Jurkat, Clone E6-1 (cell line): Measurements from ENCODE around the gene BSPRY.

Experiments
- DNase-seq: peaks from one replicate; pipeline ENCODE4 v3.0.0-alpha.2; 2011; ENCODE audit warnings: low read depth, low spot score
- H3K4me3 ChIP-seq: 2 replicates; pipeline ENCODE4 v1.5.1; 2011; ENCODE audit warnings: mild to moderate bottlenecking, low read length, control low read depth, moderate library complexity

BSPRY gene

DNA sequence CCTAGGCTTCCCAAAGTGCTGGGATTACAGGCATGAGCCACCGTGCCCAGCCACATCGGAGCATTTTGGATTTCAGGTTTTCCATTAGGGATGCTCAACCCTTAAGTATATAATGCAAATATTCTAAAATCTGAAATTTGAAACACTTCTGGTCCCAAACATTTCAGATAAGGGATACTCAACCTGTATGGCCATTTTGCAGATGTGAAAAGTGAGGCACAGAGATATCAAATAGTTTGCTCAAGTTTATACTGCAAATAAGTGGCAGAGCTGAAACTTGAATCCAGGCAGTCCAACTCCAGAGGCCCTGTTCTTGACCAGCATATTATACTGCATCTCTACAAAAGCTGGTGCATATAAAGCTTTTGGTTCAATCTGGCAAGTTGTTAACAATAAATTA, 11.6 kb upstream of the BSPRY start:
- no peak overlapping the region for H3K4me3 ChIP-seq
- no peak for DNase-seq

DNA sequence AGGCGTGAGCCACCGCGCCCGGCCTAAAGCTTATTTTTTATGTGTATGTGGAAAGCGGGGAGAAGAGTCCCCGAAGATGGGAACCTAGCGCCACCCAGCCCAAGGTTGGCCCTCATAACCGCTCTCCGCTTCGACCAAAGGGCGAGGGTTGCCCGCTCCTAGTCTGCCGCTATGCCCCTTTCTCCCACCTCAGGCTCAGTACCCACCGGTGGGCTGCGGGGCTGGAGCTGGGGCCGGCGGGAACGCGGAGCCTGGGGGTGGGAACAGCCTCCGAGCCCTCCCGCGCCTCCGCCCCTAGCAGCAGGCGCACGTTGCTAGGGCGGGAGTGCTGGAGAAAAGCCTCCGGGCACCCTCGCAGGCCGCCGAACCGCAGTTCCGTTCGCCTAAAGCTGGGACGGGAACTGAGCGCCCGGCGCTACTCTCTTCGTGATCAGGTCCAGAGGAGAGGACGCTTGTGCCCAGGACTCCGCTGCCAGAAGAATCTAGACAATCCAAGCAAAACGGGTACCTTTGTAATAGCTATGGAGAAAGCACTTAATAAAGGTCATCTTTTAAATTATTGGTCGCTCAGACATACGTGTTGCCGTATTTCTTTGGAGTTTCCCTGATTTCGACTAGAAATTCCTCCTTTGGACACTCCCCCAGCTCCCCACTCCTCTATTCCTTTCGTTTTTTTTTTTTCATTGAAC, 9.2 kb upstream of the BSPRY start, which contains the start of gene WDR31:
Gene WDR31 (minus strand): TSS at position 265 of the 689 bp plus-strand sequence. CDS start 8,253 bp downstream, outside the sequence.
- peak within 1 kb of the TSS; percentile 79 for H3K4me3 ChIP-seq
- peak; percentile 74 for DNase-seq

DNA sequence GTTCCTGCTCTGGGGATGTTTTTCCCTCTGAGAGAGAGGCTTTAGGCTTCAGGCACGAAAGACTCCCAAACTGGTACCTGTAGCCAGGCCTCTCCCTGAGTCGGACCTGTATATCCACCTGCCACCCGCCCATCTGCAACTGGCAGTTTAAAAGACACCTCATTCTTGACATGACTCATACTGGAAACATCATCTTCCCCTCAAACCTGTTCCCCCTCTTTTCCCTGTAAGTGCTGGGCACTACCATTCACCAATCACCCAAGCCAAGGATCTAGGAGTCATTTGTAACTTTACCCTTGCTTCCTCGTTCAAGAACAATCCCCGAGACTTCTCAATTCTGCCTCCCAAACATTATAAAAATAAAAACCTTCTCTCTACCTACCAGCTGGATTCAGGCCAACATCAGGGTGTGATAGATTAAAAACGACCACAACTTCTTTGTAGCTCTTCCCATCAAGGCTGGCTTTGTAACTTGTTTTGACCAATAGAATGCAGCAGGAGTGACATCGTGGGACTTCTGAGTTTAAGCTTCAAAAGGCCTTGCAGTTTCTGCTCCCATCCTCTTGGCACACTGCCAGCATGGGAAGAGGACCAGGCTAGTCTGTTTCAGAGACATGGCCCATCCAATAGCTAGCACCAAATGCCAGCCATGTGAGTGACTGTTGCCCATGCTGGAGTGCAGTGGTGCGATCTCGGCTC, 7.5 kb upstream of the BSPRY start:
- H3K4me3 ChIP-seq, result no peak overlapping the region
- DNase-seq, result peak; percentile 81

DNA sequence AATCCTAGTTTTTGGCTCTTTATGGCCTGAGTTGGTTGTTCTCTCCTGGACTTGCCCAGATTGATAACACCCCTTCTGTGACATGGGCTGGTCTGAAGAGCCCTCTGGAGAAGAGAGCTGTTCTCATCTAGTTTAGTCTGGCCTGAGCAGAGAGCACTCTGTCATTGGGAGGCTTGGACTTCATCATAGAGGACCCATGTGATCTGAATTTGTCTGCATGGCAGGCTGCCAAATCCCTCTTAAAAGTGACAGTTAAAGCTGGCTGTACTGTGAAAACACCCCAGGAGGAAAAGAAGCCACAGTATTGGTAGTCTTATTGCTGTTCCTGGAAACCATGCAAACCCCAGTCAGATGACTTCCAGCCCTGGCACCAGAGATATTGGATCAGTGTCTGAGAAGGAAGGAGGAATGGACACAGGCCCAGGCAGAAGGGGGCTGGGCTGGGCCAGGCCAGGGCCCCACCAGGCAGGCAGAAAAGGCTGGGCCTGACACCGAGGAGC, 5.6 kb upstream of the BSPRY start:
- H3K4me3 ChIP-seq, result no peak overlapping the region
- DNase-seq, result peak; percentile 62

DNA sequence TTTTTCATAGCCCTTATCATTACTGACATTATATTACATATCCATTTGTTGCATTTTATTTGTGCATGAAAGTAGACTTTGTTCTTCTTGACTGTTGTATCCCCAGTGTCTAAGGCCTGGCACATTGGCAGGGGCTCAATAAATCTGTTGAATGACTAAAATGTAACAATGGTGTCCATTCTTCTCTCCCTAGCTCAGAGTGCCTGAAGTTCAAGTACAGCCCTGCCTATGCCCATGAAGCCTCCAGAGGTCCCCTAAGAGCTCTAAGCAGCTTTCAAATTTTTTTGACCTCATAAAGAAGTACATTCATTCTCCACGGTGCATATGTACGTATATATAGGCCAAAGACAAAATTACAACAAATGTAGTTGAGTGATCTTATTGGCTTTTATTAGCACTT, 4.2 kb upstream of the BSPRY start:
- H3K4me3 ChIP-seq, result no peak overlapping the region
- no peak for DNase-seq

DNA sequence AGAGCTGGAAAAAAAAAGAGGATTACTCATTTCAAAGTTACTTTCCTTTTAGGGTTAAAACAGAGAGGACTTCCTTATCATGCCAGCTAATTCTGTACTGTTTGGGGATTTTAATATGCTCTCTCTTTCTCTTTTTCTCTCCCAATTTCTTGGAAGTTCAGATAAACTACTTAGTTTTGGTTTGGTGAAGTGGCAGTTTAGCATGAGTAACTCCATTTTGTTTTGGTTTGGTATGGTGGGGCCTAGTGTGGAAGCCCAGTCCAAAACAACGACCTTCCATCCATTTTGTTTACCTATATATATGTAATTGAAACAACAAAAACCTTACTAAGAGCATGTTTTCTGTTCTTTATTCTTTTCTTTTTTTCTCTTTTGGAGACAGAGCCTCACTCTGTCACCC, 3.7 kb upstream of the BSPRY start:
- H3K4me3 ChIP-seq, result no peak overlapping the region
- no peak for DNase-seq

DNA sequence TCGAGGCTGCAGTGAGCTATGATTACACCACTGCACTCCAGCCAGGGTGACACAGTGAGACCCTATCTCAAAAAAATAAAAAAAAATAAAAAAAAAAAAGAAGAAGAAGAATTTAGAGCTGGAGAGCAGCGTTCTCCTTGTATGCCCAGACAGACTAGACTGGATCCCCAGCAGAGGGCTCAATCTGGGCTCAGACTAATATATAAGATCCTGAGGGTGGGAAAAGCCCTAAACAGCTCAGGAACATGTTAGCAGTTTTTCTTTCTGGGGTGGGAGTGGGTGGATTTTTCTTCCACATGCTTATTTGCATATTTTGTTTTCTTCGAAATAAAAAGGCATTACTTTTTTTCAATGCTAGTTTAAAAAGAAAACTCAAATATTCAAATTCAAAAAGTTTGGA, 904 bp upstream of the BSPRY start:
- no peak overlapping the region for H3K4me3 ChIP-seq
- no peak for DNase-seq

DNA sequence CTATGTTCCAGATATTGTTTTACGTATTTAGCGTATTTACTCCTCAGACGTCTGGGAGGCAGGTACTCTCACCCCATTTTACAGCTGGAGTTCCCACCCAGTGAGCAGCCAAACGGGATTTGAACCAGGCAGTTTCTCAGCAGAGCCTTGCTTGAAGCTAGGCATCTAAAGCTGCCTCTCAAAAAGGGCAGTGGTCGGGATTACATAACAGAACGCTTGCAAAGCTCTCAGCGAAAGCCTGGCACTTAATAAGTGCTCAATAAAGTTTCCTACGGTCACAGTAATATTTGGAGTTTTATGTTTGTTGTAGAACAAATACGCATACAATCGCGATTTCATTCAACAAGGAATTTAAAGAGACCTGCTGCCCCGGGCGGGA, 286 bp upstream of the BSPRY start:
- no peak for DNase-seq
- H3K4me3 ChIP-seq, result peak overlapping the region; percentile 62

DNA sequence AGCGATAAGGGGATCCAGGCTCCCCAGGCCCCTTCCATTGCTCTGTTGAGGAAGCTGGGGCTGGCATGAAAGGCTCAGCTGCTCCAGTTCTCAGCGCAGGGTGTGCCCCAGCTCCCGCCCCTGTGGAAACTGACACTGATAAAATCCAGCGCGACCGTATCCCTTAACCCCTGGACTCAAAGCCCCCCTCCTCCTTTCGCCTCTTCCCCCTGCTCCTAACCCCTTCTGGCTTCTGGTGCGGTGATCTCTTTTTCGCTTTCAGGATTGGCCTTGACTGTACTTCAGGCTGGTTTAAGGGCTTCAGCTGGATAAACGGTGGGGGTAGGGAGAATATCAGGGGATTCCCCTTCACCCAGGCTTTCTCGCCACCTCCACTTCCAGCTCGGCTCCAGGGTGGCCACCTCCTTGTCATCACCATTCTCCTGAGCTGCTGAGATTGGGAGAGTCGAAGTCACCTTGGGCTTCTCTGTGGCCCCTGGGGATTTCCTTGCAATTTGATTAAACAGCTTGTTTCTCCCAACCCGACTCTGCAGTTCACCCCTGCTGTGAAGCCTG, 843 bp downstream of the BSPRY start:
- DNase-seq, result no peak
- H3K4me3 ChIP-seq, result peak overlapping the region; percentile 62

DNA sequence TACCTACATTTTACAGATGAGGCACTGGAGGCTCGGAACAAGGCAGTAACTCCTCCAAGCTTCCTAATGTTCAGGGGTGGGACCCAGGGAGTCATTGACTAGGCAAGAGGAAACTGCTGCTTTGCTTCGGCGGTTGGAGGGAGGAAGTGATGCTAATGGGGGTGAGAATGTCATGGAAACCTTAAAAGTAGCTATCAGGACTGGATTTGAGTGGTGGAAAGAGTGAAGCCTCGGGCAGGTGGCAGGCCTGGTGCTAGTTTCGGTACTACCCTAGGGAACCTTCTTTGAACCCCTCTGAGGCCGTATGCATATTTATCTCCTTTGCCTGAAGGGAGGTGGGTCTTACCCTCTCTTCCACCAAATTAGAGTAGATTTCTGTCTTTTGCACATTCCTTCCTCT, 1.6 kb downstream of the BSPRY start:
- peak overlapping the region; percentile 62 for H3K4me3 ChIP-seq
- DNase-seq, result peak; percentile 50

DNA sequence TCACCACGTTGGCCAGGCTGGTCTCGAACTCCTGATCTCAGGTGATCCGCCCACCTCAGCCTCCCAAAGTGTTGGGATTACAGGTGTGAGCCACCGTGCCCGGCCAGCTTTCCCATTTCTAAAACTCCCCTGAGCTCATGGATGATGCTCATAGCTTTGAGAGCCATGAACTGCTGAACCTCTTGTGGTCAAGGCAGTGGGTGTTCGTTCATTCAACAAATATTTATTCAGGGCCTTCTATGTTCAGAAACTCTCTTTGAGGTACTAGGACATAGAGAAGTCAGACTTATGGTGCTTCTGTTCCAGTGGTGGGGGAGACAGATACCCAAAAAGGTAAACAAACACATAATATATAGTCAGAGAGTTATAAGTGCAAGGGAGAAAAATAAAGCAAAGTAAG, 2.7 kb downstream of the BSPRY start:
- no peak for DNase-seq
- no peak overlapping the region for H3K4me3 ChIP-seq

DNA sequence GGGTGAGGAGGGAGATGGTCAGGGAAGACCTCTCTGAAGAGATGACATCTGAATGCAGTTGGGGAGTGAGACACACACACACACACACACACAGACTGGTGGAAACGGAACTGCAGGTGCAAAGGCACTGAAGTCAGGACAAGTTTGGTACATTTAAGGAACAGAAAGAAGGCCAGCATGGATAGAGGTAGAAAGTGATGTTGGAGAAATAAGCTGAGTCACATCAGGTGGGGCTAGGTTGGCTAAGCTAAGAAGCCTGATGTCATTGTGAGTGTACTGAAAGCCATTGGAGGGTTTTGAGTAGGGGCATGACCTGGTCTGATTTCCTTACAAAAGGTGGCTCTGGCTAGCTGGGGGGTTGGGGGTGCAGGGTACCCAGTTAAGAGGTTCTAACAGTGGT, 3.1 kb downstream of the BSPRY start:
- no peak for DNase-seq
- H3K4me3 ChIP-seq, result no peak overlapping the region

DNA sequence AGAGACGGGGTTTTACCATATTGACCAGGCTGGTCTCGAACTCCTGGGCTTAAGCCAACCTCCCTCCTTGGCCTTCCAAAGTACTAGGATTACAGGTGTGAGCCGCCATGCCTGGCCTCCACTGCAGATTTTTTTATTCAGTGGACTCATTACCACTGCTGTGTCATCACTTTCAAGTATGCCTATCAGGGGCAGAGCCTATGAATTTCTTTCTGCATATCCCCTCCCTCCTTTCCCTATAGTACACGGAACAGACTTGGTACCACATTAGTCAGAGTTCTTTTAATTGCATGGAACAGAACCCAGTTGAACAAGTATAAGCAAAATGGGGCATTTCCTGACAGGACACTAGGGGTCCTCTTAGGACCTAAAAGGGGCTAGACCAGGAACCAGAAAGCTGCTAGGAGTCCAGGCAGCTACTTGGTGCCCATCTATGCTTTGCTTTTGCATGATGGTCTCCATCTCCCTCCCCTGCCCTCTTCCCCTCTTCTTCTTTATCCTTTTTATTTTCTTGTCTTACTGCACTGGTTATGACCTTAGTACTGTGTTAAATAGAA, 5.8 kb downstream of the BSPRY start:
- no peak for DNase-seq
- H3K4me3 ChIP-seq, result no peak overlapping the region

DNA sequence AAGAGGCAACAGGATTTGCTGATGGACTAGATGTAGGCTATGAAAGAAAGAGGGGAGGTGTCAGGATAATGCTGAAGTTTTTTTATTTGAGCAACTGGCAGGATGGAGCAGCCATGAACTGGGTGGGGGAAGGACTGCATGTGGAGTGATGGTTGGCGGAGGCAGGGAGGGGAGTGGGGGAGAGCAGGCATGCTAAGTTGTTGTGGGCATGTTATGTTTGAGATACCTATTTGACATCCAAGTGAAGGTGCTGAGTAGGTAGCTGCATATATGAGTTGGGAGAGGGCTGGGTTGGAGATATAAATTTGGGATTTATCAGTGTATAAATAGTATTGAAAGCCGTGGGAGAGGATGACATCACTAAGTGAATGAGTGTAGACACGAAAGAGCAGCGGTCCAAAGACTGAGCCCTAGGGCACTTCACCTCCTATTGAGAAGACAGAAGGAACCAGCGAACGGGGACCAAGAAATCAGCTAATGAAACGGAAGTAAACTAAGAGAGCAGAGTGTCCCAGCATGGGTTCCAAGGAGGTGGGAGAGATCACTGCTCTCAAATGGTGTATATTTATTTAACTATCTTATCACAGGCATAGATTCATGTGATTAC, 7.4 kb downstream of the BSPRY start:
- no peak for DNase-seq

DNA sequence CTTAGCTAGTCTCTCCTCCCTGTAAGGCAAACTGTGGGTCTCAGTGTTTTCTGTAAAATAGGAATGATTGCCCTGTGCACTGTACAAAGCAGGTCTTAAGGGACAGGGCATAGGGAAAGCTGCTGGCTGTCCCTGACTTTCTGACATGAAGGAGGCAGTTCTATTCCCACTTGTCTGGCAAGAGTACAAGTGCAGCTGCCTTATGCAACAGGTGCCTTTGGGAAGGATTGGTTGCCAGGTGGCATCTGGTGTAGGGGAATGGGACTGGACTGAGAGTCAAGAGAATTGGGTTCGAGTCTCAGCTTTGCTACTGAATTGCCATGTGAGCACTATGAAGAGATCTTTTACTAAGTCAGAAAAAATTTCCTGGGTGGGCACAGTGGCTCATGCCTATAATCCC, 10.0 kb downstream of the BSPRY start:
- no peak overlapping the region for H3K4me3 ChIP-seq
- DNase-seq, result no peak

More for the DNA sequence above, 7.4 kb downstream of the BSPRY start:
- H3K4me3 ChIP-seq, result no peak overlapping the region

DNA sequence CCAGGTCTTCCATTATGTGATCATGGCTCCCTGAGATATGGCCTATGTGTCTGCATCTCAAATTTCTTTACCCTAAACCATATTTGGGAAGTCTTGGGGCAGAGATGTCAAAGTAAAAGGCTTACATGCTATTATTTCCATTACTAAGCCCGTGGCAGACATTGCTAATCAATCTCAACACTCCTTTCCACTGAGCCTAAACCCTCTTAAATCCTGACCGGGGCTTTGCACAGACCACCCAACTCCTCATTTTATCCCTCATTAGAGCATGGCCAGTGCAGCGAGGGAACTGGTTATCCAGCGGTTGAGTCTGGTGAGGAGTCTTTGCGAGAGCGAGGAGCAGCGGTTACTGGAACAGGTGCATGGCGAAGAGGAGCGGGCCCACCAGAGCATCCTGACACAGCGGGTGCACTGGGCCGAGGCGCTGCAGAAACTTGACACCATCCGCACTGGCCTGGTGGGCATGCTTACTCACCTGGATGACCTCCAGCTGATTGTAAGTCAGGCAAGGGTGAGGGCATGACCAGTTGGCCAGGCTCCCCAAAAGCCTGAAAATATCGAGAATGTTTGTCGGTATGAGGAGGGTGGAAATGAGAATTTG, 11.0 kb downstream of the BSPRY start:
- no peak for DNase-seq

DNA sequence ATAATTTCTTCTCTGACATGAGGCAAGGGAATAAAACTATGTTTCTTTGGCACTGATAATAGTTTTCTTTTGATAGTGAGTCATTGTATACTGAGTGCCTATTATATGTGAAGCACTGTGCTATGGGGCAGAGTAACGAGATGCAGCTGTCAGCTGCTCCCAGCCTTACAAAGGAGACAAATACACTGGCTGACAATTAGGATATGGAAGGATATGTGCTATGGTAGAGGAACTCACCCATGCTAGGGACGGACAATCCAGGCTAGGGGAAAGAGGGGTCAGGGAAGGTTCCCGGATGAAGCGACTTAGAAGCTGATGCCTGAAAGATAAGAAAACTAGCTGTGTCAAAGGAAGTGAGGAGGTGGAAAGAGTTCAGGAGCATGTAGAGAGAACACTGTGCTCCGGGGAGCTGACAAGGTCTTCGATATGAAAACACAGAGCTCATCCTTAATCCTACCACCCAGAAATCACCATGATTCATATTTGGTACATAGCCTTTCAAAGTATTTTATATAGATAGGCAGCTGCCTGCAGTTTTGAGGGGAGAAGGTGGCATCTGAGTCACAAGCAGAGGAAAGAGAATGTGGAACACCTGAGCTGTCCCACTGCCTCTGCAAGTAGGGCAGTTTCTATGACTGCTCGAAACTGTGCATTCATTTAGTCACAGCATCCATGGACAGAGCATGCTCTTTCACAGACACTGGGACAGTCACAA, 12.1 kb downstream of the BSPRY start:
- no peak overlapping the region for H3K4me3 ChIP-seq
- DNase-seq, result no peak

More for the DNA sequence above, 11.0 kb downstream of the BSPRY start:
- no peak overlapping the region for H3K4me3 ChIP-seq

DNA sequence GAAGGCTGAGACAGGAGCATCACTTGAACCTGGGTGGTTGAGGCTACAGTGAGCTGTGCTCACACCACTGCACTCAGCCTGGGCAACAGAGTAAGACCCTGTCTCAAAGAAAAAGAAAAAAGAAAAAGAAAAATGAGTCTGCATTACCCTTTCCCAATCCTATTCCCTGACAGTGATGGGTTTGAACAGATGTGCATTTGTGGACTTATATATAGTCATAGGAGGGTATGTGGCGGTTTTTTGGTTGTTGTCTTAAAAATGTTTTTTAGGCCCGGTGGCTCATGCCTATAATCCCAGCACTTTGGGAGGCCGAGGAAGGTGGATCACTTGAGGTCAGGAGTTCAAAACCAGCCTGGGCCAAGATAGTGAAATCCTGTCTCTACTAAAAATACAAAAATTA, 14.0 kb downstream of the BSPRY start:
- no peak overlapping the region for H3K4me3 ChIP-seq

DNA sequence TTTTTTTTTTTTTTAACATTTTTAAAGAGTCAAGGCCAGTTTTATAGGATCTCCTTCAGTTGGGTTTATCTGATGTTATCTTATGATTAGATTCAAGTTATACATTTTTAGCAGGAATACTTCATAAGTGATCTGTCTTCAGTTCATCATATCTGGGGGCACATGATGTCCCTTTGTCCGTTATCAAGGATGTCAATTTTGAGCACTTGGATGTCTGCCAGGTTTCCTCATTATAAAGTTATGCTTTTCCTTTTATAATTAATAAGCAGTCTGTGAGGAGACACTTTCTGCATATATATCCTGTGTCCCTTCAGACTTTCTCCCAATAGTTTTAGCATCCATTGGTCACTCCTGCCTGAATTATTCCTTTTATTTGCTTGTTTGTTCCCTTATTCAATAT, 15.6 kb downstream of the BSPRY start:
- H3K4me3 ChIP-seq, result no peak overlapping the region
- DNase-seq, result no peak

More for the DNA sequence above, 14.0 kb downstream of the BSPRY start:
- no peak for DNase-seq
